Body of pancreas (tissue), 4 donors: ENCODE measurements around the gene ESYT2.

ENCODE experiments used
- CTCF ChIP-seq, 7 experiments: fragments of 450-650 bp in 4 of 7; fragments of 200-600 bp in 3 of 7; sonication (generic) in 3 of 7; IDR thresholded peaks; one replicate each; pipeline ENCODE4 v1.5.1; 2016 to 2019; ENCODE audit warnings: antibody characterized with exemption in 7 of 7
- POLR2A ChIP-seq, 3 donors: fragments of 450-650 bp; IDR thresholded peaks; one replicate each; pipeline ENCODE4 v1.6.1; 2016; ENCODE audit warnings: antibody characterized with exemption in 3 of 3, mild to moderate bottlenecking in 2 of 3

- TF ChIP-seq CTCF (IDR thresholded peaks at IDR 0.05) (no peak), POLR2A (IDR thresholded peaks at IDR 0.05) (no peak)
Observed at GRCh38 chr7:158864833-158865232, 35.5 kb upstream of the ESYT2 start.
